ENCODE results near the gene LRRN1. TPM values are rescaled to one million over a fixed set of nuclear protein-coding genes. Genes with fewer than 3 reads are reported as not detected.

The LRRN1 gene
- 0.02 TPM in 1 of 5 replicates, not detected in the others for total RNA-seq (2022; extraction: Qiagen RNA extraction)

DNA sequence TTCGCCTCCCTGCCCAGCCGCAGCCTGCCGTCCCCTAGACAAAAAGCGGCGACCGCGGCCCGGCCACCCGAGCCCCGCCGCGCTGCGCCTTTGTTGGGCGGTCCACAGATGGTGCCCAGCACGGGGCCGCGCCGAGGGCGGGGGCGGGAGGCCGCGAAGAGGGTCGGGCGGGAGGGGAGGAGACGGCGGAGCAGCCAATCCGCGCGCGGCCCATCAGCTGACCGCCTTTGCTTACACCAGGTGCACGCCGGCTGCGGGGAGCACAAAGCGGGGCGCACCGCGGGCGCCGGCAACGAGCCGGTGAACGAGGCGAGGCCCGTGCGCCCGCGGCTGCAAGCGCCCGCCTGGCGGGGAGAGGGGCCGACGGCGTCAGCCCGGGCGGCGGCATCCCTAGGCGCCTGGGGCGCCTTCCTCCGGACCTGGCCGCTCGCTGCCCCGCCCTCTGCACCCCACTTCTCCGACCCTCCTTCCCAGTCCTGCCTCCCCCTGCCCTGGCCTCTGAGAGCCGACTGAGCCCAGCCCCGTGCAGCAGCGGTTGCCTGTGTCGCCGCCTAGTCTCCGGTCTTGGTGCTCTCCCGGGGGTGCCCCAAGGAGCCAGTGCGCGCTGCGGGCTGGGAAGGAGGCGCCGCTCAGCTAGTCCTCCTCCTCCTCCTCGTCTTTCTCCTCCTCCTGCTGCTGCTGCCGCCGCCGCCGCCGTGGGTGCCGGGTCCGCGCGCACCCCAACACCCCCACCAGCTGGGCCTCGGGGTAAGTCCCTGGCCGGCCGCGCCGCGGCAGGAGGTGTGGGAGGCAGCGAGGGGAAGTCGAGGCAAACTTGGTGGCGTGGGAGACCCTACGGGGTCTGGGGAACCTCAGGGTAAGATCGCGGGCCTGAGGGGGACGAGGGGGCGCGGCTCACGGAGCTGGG, at the start of gene LRRN1:
Gene LRRN1, plus strand, starts transcription at position 259 of the 907 bp plus-strand sequence. CDS start 45,211 bp downstream, outside the sequence.

Data from A549 treated with AZD2906 at 1 μM for 4 hours (cell line).